GM18498 (cell line): ENCODE data around the gene SPSB1.
"Not testable (repeated sequence)": the region's sequence is repeated elsewhere in the genome, so short reads cannot be mapped to it uniquely, and the experiment has no call there.

Source experiments
- ATAC-seq: cut with Tn5 transposase; IDR thresholded peaks from one replicate; pipeline ENCODE4 v1.9.1; 2021; ENCODE audit warnings: mild to moderate bottlenecking, moderate library complexity; ENCODE audit not compliant: unreplicated experiment

Gene SPSB1

GRCh38 chr1:9385392-9385791 is 92.7 kb downstream of the SPSB1 start:
- ATAC-seq = not testable (repeated sequence)

DNA sequence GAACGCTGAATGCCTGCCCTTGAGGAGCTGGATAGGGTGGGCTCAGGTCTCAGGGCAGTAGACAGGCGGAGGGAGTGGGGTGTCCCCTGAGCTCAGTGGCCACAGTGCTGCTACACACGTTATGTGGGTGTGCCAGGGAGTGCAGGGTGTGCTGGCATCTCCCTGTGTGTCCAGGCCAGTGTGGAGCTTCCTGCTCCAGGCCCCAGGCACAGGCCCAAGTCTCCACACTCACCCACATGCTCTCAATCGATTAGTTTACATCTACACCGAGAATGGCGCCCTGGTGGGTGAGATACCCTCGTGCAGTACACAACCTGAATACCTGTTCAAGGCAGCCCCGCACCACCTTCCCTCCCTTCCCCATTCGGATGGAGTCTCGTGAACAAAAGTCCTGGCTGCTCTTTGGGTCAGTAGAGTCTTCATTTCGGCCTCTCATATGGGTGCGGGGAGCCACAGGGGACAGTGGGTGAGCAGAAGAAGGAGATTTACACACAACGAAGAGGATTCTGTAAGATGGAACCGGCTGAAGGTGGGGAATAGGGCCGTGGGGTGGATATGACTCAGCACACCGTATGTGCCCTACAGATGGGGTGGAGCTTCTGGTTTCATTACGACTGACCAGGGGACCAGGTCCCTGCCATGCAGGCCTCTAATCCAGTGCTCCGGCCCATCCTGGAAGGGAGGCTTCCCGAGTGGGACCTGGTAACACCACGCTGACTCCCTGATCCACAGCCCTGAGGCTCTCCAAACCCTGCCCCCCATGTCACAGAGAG is 93.3 kb downstream of the SPSB1 start:
- ATAC-seq = no peak

DNA sequence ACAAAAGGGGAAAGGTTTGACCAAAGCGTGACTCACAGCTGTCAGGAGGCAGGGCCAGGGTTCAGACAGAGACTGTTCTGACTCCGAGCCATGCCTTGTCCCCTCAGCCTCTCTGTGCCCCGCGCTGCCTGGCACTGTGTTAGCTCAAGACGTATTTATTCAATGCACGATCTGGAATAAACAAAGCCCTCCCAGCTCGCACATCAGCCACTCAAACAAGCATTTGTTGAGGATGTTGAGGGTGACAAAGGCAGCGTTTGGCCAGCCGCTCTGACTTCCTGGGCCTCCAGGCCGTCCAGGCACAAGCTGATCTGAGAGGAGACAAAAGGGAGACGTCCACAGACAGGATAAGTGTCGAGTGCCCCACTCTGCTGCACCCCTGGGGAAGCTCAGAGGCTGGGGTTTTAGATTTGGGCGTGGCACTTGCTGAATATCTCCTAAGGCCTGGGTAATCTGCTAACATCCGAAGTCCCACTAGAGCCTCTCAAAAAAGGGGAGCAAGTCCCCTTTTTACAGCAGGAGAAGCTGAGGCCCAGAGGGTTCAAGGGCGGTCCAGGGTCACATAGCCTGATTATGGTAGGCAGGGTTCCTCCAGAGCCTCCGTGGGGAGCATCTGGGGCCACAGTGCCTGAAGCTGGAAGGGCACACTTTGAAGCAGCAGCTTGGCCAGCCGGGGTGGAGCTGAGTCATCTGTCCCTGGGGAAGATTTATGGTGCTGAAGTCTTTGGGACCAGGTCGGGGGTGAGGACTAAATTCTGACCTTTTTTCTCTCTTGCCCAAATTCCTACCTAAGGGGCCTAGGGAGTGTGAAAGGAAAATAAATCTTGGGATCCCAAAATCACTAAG is 95.9 kb downstream of the SPSB1 start:
- no peak for ATAC-seq

GRCh38 chr1:9389968-9390367 is 97.3 kb downstream of the SPSB1 start:
- ATAC-seq = no peak

DNA sequence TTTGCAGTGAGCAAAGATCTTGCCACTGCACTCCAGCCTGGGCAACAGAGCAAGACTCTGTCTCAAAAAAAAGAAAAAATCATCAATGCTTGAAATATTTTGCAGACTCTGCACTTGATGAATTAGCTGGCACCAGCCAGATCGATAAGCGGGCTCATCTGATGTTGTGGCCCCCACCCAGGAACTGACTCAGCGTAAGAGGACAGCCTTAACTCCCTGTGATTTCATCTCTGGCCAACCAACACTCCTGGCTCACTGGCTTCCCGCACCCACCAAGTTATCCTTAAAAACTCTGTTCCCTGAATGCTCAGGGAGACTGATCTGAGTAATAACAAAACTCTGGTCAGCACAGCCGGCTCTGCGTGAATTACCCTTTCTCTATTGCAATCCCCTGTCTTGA is 98.9 kb downstream of the SPSB1 start:
- no peak for ATAC-seq

DNA sequence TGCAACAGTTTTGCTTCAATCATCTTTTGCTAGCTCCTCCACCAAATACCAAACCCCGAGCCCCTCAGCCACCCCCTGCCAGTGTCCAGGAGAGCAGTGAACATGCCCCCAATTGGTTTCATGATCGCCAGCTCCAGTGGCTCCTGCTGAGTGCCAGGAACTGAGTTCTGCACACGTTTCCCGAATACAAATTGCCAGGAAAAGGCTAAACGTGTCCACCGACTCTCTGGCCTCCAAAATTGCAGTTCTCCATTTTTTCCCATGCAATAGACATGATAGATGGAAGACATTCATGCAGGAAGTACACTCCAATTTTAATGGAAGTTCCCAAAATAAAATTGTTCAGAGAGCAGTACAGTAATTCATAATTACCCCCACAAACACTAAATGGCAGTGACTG is 101.3 kb downstream of the SPSB1 start:
- ATAC-seq = no peak

DNA sequence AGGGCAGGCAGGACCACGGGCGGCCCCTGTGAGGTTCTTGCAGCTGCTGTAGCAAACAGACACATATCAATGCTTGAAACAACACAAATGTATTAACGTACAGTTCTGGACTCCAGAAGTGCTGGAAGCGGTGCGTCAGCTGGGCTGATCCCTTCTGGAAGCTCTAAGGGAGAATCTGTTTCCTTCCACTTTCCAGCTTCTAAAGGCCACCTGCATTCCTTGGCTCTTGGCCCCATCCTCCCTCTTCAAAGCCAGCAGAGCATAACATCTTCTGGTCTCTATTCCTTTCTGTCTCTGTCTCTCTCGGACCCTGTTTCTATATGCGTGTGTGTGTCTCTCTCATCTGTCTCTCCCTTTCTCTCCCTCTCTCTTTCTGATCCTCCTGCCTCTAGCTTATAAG is 102.3 kb downstream of the SPSB1 start:
- no peak for ATAC-seq

- ATAC-seq = no peak
Measured at GRCh38 chr1:9397047-9397446, 104.4 kb downstream of the SPSB1 start.

DNA sequence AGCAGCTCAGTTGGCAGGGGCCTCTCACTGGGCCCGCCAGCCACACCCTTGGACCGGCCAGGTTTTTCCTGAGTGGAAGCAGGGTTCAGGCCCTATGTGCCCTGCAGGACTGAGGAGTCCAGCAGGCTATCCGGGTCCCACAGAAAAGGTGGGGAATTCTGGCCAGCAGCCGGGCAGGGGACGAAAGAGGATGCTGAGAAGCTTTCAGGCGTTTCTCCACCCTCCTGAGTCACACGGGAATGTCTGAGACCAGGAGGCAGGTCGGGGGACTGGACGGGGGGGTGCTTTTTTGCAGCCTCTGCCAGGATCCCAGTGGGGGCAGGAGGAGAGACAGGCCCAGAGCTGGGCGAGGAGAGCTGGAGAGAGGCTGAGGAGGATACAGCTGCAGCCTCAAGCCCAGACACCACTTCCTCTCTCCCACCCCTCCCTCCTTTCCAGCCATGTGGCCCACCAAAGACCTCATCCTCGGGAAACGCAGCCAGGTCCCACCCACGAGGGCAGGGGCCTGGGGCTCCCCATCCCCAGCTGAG is 105.4 kb downstream of the SPSB1 start:
- ATAC-seq = no peak

- no peak for ATAC-seq
Measured at GRCh38 chr1:9399510-9400424, 107.1 kb downstream of the SPSB1 start.

DNA sequence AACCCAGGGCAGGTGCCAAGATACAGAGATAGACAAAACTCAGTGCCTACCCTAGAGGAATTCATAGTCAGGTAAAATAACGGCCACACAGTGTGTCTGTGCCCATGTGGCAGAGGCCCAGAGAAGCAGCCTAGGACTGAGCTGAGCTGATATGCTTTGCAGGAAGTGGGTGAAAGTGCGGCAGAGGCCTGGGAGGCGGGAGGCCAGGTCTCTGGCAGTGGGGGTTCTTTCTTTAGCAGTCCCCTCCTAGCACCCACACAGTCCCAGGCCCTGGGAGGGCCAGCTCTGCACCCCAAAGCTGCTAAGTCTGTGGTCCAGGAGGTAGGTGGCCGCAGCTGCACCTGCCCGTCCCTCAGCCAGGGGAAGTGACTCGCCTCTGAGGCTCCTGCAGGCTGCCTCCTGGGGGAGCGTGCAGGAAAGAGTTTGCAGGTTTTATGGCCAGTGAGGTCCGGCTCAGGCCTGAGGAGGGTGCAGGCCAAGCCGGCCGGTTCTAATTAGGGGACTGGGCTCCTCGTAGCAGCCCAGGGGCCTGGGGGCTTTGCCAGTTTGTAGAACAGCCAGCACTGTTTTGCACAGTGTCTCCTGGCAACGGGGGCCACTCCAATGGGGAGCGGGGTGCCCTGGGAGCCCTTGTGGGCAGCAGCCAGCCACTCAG is 107.9 kb downstream of the SPSB1 start:
- ATAC-seq = no peak

GRCh38 chr1:9401080-9401453 is 108.4 kb downstream of the SPSB1 start:
- ATAC-seq = no peak

DNA sequence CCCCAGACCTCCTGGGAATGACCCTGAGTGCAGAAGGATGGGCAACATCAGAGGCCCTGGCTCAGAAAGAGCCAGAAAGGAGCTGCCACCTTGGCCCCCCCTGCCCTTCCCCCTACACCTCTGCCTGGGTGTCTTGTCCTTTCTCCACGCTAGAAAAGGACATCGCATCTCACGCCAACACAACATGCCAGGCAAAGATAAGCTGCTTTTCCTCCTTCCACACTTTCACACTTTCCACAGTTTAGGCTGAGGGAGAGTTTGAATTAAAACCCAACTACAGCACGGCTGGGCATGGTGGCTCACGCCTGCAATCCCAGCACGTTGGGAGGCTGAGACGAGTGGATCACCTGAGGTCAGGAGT is 109.5 kb downstream of the SPSB1 start:
- ATAC-seq = no peak

GRCh38 chr1:9402717-9403225 is 110.1 kb downstream of the SPSB1 start:
- no peak for ATAC-seq

GRCh38 chr1:9404117-9404914 is 111.6 kb downstream of the SPSB1 start:
- no peak for ATAC-seq

DNA sequence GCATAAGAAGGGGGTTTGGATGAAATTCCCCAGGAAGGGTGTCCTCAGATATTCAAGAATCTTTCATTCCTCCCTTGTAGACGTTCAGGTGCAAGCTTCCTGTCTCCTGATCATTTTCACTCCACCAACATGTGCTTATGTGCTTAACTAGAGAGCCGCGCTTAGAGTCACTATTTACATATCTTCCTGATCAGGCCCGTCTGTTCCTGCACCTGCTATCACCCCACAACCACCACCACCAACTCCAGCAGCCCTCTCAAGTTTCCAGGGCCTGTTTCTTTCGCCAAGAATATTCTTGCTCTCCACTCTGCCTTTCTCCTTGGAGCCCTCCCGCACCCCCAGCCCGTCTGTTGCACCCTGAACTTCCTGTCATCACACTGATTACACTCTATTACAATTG is 113.4 kb downstream of the SPSB1 start:
- ATAC-seq = no peak

DNA sequence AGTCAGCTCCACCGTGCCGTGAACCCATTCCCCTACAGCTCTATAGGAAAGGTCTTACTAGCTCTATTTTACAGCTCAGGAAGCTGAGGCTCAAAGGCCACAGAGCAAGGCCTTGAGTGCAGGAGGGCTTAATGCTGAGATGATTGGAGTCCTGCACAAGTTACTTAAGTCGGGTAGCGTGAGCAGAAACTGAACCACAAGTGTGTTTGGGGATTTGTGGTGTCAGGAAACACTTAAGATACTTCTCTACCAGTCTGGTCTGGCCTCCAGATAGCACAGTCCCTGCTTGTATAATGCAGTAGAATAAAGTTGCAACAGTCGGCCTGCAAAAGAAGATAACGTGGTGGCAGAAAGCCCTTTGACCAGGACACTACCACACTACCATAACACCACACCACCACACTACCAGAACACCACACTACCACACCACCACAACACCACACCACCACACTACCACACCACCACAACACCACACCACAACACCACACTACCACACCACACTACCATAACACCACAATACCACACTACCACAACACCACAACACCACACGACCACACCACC is 118.1 kb downstream of the SPSB1 start:
- ATAC-seq = no peak

- peak; percentile 73 for ATAC-seq
Measured at GRCh38 chr1:9413071-9413876, 120.6 kb downstream of the SPSB1 start.

DNA sequence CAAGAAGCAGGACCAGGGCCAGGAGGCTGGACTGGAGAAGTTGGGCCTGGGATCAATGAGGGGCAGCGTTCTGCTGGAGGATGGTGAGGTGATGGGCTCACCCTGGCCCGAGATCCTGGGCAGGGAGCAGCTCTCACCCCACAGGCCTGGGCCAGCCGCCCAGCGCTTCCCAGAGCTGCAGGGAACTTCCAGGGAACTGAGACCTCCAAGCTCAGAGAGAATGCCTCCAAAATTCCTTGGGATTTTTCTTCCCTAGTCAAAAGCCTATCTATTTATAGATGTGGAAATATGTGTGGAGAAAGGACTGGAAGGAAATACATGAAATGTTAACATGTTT is 121.2 kb downstream of the SPSB1 start:
- no peak for ATAC-seq
